HG02870 (cell line): Measurements from ENCODE around the gene PWP2.
"Not testable (repeated sequence)": the region's sequence is repeated elsewhere in the genome, so short reads cannot be mapped to it uniquely, and the experiment has no call there.

Experiments used
- ATAC-seq: cut with Tn5 transposase; IDR thresholded peaks from one replicate; pipeline ENCODE4 v1.9.1; 2021; ENCODE audit warnings: mild to moderate bottlenecking, moderate library complexity; ENCODE audit not compliant: unreplicated experiment

Gene PWP2

GRCh38 chr21:44082648-44083440, 24.4 kb upstream of the PWP2 start:
- ATAC-seq, result no peak

GRCh38 chr21:44083631-44084291, 23.4 kb upstream of the PWP2 start:
- no peak for ATAC-seq

- ATAC-seq, result no peak
These were observed 22.5 kb upstream of the PWP2 start for GRCh38 chr21:44084496-44085241.

GRCh38 chr21:44085491-44086321, 21.5 kb upstream of the PWP2 start:
- ATAC-seq, result no peak

GRCh38 chr21:44086636-44087425, 20.4 kb upstream of the PWP2 start:
- no peak for ATAC-seq

DNA sequence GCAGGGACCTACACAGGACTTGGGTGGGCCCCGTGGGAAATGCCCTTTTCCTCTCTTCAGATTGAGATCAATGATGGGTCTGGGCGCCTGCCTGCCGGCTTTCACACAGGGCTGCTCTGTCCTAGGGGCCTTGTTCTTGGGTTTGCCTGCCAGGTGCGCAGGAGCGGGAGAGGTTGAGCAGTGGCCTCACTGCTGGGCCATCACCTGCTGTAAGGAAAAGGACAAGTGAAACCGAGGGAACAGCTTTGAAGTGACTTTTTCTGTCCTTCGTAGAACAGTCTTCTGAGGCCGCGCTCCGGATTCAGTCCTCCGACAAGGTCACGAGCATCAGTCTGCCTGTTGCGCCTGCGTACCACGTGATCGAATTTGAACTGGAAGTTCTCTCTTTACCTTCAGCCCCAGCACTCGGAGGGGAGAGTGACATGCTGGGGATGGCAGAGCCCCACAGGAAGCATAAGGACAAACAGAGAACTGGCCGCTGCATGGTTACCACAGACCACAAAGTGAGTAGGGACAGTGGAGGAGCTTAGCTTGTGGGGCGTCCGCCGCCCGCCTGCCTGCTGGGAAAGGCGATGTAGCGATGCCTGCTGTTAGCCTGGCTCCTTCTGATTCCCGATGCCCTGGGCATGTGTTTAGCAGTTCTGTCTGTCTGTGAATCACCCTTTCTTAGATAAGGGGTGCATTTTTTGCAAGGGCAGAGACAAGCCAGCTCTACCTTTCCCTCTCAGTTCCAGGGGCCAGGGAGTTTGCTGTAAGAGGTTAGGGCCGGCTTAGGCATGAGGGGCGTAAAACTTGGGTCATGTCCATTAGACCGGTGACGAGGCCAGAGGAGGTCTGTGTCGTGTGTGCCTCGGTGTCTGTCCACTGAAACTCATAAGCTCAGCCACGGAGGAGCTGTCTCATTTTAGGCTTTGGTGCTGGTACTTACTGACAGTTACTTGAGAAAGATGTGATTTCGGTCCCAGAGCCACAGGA, 19.5 kb upstream of the PWP2 start:
- ATAC-seq, result no peak

- ATAC-seq, result no peak
These were observed 18.8 kb upstream of the PWP2 start for GRCh38 chr21:44088401-44088780.

GRCh38 chr21:44089001-44089911, 17.9 kb upstream of the PWP2 start:
- ATAC-seq, result no peak

DNA sequence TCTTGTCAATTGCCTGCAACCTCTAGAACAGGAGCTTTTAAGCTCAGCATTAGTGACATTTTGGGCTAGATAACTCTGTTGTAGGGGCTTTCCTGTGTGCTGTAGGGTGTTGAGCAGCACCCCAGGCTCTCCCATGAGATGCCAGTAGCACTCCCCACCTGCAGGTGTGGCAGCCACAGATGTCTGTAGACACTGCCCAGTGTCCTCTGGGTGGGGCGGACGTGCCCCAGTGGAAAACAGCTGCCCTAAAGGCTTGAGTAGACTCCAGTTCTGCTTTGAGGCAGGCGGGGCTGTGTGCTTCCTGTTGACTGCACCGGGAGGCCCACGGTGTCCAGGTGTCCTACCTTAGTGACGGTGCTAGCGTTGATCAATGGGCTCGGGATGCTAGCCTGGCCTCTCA, 16.9 kb upstream of the PWP2 start:
- no peak for ATAC-seq

- ATAC-seq, result no peak
These were observed 15.0 kb upstream of the PWP2 start for GRCh38 chr21:44092211-44092610.

DNA sequence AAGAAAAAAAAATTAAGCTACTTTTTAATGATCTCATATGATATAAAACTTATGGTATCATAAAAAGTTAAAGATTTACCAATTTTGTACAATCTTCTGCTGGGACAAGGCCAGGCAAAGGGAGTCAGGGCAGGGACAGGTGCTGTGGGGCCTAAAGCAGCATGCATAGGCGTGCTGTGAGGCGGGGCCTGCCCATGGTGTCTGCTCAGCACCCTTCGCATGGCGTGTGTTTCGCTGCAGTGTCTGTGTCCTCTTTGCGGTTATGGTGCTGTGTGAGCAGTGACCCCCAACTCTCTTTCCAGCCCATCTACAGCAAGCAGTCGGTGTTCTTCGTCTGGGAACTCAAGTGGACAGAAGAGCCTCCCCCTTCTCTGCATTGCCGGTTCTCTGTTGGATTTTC, 13.4 kb upstream of the PWP2 start:
- no peak for ATAC-seq

GRCh38 chr21:44094832-44095231, 12.4 kb upstream of the PWP2 start:
- no peak for ATAC-seq

DNA sequence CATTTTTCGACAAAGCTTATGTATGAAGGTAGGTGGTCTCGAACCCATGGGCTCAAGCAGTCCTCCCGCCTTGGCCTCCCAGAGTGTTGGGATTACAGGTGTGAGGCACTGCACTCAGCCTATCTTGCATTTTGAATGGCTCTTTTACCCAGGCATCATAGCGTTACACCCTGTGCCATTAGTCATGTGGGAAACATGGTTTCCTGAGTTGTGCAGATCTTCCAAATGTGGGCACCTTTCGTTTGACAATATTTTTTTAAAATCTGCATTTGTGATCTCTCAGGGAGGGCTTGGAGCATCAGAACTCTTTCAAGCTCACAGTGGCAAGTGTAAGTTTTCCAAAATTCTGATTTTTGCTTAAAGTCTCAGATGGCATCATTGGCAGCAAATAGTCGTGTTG, 8.7 kb upstream of the PWP2 start:
- not testable (repeated sequence) for ATAC-seq

GRCh38 chr21:44098964-44099363, 8.2 kb upstream of the PWP2 start:
- ATAC-seq, result not testable (repeated sequence)

DNA sequence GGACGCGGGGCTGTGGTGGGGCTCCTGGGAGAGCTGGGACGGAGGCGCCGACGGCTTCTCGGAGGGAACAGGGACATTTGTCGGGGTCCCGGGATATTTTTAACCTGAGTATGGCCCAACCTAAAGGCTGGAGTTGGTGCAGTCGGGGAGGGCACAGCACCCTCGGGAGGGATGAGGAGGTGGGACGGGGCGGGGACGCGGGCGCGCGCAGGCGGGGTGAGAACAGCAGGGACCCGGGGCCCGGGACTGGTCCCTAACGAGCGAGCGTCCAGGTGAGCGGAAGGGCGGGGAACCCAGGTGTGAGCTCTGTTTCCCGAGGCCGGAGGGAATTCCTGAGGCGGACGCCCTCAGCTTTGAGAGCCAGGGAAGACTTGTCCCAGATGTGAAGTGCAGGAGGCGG, 390 bp downstream of the PWP2 start:
- not testable (repeated sequence) for ATAC-seq

DNA sequence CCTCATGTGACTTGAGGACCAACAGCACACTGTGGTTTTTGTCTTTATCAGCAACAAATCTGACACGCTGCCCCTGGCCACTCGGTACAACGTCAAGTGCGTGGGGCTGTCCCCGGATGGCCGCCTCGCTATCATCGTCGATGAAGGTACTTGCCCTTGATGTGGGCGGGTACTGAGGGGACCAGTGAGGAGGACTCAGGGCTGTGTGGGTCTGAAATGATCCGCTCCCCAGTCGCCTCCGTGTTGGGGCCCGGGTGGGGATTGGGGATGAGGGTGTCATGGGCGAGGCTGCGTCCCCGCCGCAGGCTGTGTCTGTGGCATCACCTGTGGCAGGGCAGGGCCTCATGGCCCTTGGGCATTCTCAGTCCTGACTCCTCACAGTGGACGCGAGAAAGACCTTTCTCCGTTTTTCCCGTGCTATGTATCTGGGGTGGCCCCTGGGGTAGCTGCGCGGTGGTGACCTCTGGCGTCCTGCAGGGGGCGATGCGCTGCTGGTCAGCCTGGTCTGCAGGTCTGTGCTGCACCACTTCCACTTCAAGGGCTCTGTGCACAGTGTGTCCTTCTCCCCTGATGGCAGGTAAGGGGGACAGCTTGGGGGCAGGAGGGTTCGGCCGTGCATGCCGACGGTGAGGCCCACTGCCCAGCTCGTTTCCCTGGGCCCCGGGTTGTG, 6.6 kb downstream of the PWP2 start:
- not testable (repeated sequence) for ATAC-seq

DNA sequence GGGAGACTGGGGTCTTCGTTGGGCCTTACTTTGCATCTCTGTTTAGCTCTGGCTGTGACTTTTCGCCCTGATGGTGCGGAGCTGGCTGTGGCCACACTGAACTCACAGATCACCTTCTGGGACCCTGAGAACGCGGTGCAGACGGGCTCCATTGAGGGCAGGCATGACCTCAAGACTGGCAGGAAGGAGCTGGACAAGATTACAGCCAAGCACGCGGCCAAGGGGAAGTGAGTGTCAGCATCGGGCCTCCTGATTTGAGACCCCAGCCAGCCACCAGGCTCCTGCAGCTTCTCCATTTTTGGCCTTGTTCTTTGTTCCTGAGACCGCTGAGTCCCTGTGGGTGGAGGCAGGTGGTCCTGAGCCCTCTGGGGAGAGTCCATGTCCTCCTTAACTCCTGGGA, 14.9 kb downstream of the PWP2 start:
- not testable (repeated sequence) for ATAC-seq
